GM18870 (cell line): ENCODE measurements around the gene SERGEF.
A peak's percentile ranks its signal among the peaks of the same experiment; 100 is the strongest.
"Not testable (repeated sequence)": the region's sequence is repeated elsewhere in the genome, so short reads cannot be mapped to it uniquely, and the experiment has no call there.

Source experiments
- ATAC-seq: cut with Tn5 transposase; IDR thresholded peaks from one replicate; pipeline ENCODE4 v1.9.1; 2021; ENCODE audit warnings: moderate library complexity; ENCODE audit not compliant: unreplicated experiment

The SERGEF gene

GRCh38 chr11:17915500-17916143 lies 97.2 kb downstream of the SERGEF start:
- ATAC-seq = no peak

DNA sequence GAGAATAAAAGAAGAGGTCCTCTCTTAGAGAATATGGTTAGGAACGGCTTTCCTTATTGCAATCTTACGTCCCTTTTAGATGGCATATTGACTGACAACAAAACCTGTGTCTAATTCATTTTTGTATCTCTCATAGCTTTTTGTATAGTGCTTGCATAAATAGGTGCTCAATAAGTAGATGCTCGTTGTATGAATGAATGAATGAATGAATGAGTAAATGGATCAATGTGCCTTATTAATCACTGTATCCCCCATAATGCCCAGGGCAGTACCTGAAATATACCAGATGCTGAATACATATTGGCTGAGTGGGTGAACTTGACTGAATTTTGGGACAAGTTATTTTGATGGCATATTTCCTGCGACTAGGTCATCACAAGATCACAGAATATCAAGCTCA lies 97.9 kb downstream of the SERGEF start:
- no peak for ATAC-seq

DNA sequence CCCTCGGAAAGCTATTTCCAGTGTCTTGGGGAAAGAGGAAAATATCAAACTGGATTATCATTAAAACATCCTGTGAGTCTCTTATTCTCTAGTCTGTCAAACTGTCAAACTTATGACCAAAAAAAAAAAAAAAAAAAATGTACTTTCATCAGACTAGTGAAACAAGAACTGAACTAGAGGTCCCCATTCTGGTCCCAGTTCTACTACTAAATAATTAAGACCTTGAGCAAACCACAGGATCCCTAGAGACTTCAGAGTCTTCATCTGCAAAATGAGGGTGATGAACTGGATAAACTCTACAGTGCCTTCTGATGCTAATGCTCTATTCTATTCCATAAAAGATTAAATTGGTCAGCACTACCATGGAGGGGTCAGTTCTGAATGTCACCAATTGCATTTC lies 105.8 kb downstream of the SERGEF start:
- ATAC-seq = no peak

- no peak for ATAC-seq
These were observed 106.4 kb downstream of the SERGEF start for GRCh38 chr11:17906436-17906835.

DNA sequence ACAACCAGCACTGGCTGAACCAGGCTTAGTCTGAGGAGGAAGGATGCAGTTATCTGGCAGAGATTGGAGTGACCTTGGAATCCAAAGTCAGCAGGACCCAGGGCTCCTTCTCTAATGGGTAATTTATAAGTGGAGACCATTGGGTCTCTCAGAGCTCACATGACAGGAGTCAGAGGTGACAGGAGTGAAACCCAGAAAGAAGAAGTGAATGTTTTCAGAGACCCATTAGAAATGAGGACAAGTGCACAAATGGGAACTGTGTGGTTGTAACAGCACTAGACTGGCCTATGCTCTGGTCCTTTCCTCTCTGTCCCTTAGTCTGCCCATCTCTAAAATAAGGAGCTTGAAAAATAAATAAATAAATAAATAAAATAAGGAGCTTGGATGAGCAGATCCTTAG lies 107.4 kb downstream of the SERGEF start:
- ATAC-seq = peak; percentile 91

DNA sequence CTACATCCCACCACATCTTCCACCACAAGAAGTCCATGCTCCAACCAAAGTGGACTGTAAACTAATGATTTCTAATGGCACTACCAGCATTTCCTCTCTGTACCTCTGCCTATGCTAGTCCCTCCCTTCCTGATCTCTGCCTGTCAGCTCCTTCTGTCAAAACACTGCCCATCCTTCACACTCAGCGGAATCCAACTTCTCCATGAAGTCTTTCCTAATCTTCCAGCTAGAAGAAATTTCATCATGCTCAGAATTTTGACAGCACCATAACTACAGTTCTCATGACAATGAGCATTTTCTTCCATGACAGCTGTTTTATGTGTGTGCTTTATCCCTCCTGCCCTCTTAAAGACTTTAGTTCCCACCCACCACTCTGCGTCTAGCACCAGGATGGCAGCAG lies 111.4 kb downstream of the SERGEF start:
- ATAC-seq = no peak

GRCh38 chr11:17898782-17899181 lies 114.1 kb downstream of the SERGEF start:
- no peak for ATAC-seq

DNA sequence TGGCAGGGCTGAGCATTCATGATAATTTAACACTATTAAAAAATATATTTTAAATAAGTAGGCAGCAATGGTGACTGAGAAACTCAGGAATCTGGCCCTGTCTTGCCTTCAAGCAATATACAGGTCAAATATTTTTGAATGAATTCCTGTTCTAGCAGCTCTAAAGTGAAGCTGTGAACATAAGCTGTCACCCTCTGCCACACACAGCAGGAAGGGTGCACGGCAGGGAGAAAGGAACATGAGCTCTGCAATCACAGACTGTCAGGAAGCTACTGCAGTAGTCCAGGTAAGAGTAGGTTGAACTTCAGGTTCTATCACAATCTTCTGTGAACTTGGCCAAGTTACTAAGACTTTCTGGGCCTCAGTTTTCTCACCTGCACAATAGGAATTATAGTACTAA lies 114.8 kb downstream of the SERGEF start:
- no peak for ATAC-seq

- ATAC-seq = no peak
These were observed 115.4 kb downstream of the SERGEF start for GRCh38 chr11:17897495-17897894.

- not testable (repeated sequence) for ATAC-seq
These were observed 116.2 kb downstream of the SERGEF start for GRCh38 chr11:17896496-17897151.

- ATAC-seq = no peak
These were observed 117.8 kb downstream of the SERGEF start for GRCh38 chr11:17894929-17895658.

GRCh38 chr11:17892409-17892808 lies 120.4 kb downstream of the SERGEF start:
- no peak for ATAC-seq

GRCh38 chr11:17890325-17890724 lies 122.5 kb downstream of the SERGEF start:
- ATAC-seq = no peak

- no peak for ATAC-seq
These were observed 125.1 kb downstream of the SERGEF start for GRCh38 chr11:17887779-17888178.

- no peak for ATAC-seq
These were observed 128.9 kb downstream of the SERGEF start for GRCh38 chr11:17883946-17884345.

- ATAC-seq = no peak
These were observed 129.8 kb downstream of the SERGEF start for GRCh38 chr11:17883057-17883456.

DNA sequence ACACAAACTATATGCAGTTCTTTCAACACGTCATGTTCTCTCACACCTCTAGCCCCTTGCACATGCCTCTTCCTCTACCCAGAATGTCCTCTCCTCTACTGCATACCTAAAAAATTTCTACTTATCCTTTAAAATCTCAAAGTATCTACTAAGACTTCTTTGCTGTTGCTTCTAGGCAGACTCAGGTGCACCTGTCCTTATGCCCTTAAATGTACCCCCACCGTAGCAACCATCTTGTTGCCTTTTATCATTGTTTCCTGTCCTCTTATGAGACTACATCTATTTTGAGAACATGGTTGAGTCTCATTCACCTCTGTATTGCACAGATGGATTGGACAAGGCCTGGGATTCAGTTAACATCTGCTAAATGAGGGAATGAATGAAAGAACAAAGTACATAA lies 134.1 kb downstream of the SERGEF start:
- no peak for ATAC-seq

- ATAC-seq = no peak
These were observed 135.0 kb downstream of the SERGEF start for GRCh38 chr11:17877886-17878285.

DNA sequence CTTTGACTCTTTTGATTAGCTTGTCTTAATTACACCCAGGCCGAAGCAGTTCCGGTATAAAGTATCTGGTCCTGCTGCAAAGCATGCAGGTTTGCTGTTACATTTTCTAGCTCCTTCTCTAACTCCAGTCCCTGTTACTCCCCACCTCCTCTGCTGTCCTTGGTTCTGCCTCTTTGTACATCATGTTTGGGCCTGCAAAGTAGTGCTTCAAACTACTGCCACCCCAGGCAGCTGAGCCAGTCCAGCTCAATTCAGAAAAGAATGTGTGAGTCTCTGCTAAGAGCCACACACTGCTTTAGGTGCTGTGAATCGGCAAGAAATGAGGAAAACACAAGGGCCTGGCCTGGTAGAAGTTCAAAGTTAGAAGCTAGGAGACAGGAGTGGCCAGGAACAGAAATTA lies 136.0 kb downstream of the SERGEF start:
- no peak for ATAC-seq

DNA sequence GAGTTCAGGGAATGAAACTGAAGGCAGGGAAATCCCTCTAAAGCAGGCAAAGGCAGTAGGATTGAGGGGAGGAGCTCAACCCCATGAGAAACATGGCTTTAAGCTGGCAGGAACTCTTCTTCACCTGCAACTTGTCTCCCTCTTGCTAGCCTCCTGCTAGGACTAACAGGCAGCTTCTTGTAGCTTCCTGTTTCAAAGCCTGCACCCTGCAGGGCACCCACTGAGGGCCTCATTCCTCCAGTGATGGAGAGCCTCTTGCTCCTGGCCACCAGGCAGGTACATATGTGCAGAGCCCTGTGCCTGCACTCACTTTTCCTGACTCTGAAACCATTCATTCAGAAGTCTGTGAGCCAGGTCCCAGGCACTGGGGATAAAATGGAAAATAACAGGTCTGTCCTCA lies 137.0 kb downstream of the SERGEF start:
- no peak for ATAC-seq

DNA sequence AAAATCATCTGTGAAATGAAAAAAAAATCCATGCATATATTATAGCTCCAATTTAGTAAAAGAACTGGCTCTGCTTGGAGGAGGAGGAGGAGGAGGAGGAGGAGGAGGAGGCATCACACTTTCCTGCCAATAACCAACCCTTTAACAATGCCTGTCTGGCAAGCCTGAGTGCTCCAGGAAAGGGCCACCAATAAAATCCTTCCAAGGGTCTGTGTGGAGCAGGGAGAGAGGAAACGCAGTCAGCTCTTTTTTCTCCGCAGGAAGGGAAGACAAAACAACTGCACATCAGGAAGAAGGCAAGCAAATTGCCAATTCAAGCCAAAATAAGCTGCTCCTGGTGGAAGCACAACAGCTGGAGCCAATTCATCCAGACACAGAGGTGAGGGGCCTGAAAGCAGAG lies 139.3 kb downstream of the SERGEF start:
- no peak for ATAC-seq

GRCh38 chr11:17868398-17868797 lies 144.4 kb downstream of the SERGEF start:
- ATAC-seq = not testable (repeated sequence)
